GM18858 (cell line): ENCODE results near the gene BANK1.

Experiments
- ATAC-seq: cut with Tn5 transposase; IDR thresholded peaks from one replicate; pipeline ENCODE4 v1.9.1; 2021; ENCODE audit not compliant: unreplicated experiment

BANK1 gene

DNA sequence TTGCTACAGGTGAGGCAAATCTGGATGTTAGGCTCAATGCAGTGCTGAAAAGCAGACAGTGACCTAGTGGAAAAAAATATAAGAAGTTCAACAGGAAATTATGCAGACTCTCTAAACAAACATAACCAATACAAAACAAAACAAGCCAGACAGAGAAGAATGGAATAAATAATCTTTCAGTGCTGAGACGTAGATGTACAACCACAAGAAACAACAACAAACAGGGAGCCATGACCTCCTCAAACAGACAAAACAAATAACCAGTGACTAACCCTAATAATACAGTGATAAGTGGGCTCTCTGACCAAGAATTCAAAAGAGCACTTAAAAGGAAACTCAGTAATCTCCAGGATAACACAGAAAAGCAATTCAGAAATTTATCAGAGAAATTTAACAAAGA is 315.5 kb downstream of the BANK1 start:
- ATAC-seq: no peak

GRCh38 chr4:102114118-102114630 is 323.6 kb downstream of the BANK1 start:
- no peak for ATAC-seq

GRCh38 chr4:102116121-102116520 is 325.6 kb downstream of the BANK1 start:
- no peak for ATAC-seq

DNA sequence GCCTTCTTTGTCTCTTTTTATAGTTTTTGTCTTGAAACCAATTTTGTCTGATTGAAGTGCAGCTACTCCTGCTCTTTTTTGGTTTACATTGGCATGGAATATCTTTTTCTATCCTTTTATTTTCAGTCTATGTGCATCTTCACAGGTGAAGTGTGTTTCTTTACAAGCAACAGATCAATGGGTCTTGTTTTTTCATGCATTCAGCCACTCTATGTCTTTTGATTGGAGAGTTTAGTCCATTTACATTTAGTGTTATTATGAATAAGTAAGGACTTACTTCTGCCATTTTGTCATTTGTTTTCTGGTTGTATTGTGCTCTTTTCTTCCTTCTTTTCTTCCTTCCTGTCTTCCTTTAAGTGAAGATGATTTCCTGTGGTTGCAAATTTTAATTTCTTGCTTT is 330.3 kb downstream of the BANK1 start:
- no peak for ATAC-seq
